GM12878 (cell line): ENCODE data around the gene CAMK2B. TPM values are rescaled to one million over a fixed set of nuclear protein-coding genes. Genes with fewer than 3 reads are reported as not detected.

Experiments
- ATAC-seq: fragments of 200-7000 bp; cut with Tn5 transposase; 3 replicates; pipeline ENCODE4 v1.9.1; 2020; ENCODE audit warnings: mild to moderate bottlenecking, moderate library complexity
- BruUV-seq: library from RNA; stranded (reverse); fragments of 400-500 nt; replicated peaks from 2 replicates; lab custom pipeline; 2021; lab: Mats Ljungman, UMichigan
- CTCF ChIA-PET: fragments of 300-600 bp; sonication (Branson Sonifier 250); formaldehyde crosslinking; extraction: SDS; loops from one replicate; lab custom pipeline; 2021; ENCODE audit warnings: inconsistent platforms; lab: Yijun Ruan, JAX
- POLR2A ChIA-PET: fragments of 350-600 bp; formaldehyde crosslinking; extraction: SDS; loops from one replicate; lab custom pipeline; 2021; ENCODE audit warnings: inconsistent platforms; lab: Charles Lee
- RAD21 ChIA-PET: fragments of 300-600 bp; sonication (Branson Sonifier 250); formaldehyde crosslinking; loops from one replicate; lab custom pipeline; 2023; ENCODE audit warnings: antibody characterized with exemption; ENCODE audit not compliant: unreplicated experiment; lab: Charles Lee
- SMC1A ChIA-PET: fragments of 300-600 bp; sonication (Branson Sonifier 250); formaldehyde crosslinking; loops from one replicate; lab custom pipeline; 2023; ENCODE audit not compliant: unreplicated experiment, uncharacterized antibody; lab: Charles Lee
- DNase-seq: peaks from one replicate; pipeline ENCODE4 v3.0.0-alpha.2; 2011; ENCODE audit warnings: low read depth, low spot score
- FAIRE-seq: peaks from 3 replicates; lab custom pipeline; 2011; peaks lifted over from hg19 to GRCh38; lab: Jason Lieb, UNC
- H2AFZ ChIP-seq: 2 replicates; pipeline ENCODE4 v1.6.0; 2011; ENCODE audit warnings: low read depth, low read length, control low read depth; ENCODE audit not compliant: control insufficient read depth
- H3K27ac ChIP-seq: 2 replicates; pipeline ENCODE4 v1.5.1; 2011; ENCODE audit warnings: control low read depth; ENCODE audit not compliant: control insufficient read depth, insufficient read depth
- H3K27me3 ChIP-seq, 2 experiments: replicated peaks in 1 of 2; 2 replicates each; pipeline versions ENCODE4 v1.6.0 to v1.6.1; 2011; ENCODE audit warnings: low read length in 1 of 2; ENCODE audit not compliant: control insufficient read depth in 2 of 2, insufficient read depth in 2 of 2
- H3K36me3 ChIP-seq, 2 experiments: 2 replicates each; pipeline ENCODE4 v1.5.1; 2011; ENCODE audit warnings: low read length in 1 of 2; ENCODE audit not compliant: control insufficient read depth in 2 of 2, insufficient read depth in 2 of 2
- H3K4me1 ChIP-seq: 2 replicates; pipeline ENCODE4 v1.6.1; 2011; ENCODE audit warnings: mild to moderate bottlenecking, low read length, moderate library complexity, mixed read lengths; ENCODE audit not compliant: control insufficient read depth, insufficient read depth
- H3K4me2 ChIP-seq: 2 replicates; pipeline ENCODE4 v1.6.0; 2011; ENCODE audit warnings: control low read depth; ENCODE audit not compliant: control insufficient read depth, insufficient read depth
- H3K4me3 ChIP-seq: fragments of 200-600 bp; sonication (generic); 2 replicates; pipeline ENCODE4 v1.5.1; 2016
- H3K79me2 ChIP-seq: 2 replicates; pipeline ENCODE4 v1.6.0; 2011; ENCODE audit warnings: low read length; ENCODE audit not compliant: control insufficient read depth, insufficient read depth
- H3K9ac ChIP-seq: 2 replicates; pipeline ENCODE4 v1.8.0; 2011; ENCODE audit warnings: low read length, control low read depth, mixed read lengths; ENCODE audit not compliant: control insufficient read depth, insufficient read depth
- H3K9me3 ChIP-seq: replicated peaks from 3 replicates; pipeline ENCODE4 v1.5.1; 2011; ENCODE audit warnings: mild to moderate bottlenecking, low read length; ENCODE audit not compliant: control insufficient read depth, insufficient read depth
- H4K20me1 ChIP-seq: 2 replicates; pipeline ENCODE4 v1.6.0; 2011; ENCODE audit not compliant: control insufficient read depth, insufficient read depth
- GATAD2B ChIP-seq: fragments of 450-650 bp; conservative IDR thresholded peaks from 2 replicates; pipeline ENCODE4 v1.6.1; 2017; ENCODE audit warnings: low read depth, mild to moderate bottlenecking, moderate library complexity
- POLR2A ChIP-seq: IDR thresholded peaks from 2 replicates; pipeline ENCODE4 v1.6.1; 2011; ENCODE audit warnings: low read depth, mild to moderate bottlenecking, low read length
- POLR2AphosphoS2 ChIP-seq: IDR thresholded peaks from 2 replicates; pipeline ENCODE4 v1.6.1; 2011; ENCODE audit warnings: low read depth, mild to moderate bottlenecking, low read length, improper control_type of control experiment, moderate library complexity
- SMARCA5 ChIP-seq: fragments of 450-650 bp; IDR thresholded peaks from 2 replicates; pipeline ENCODE4 v1.6.1; 2017; ENCODE audit warnings: mild to moderate bottlenecking
- SRF ChIP-seq, 2 experiments: IDR thresholded peaks; 2 replicates each; pipeline ENCODE4 v1.6.1; 2011; ENCODE audit warnings: low read depth in 2 of 2, low read length in 2 of 2, mild to moderate bottlenecking in 1 of 2, moderate library complexity in 1 of 2
- USF1 ChIP-seq: IDR thresholded peaks from 2 replicates; pipeline ENCODE4 v1.6.1; 2011; ENCODE audit warnings: borderline replicate concordance, low read depth, mild to moderate bottlenecking, moderate library complexity, mixed read lengths, low read length; ENCODE audit not compliant: insufficient read depth; ENCODE audit errors: extremely low read length
- WGBS: methylation state at CpG from one replicate; pipeline ENCODE4 v1.1.6; 2016; ENCODE audit warnings: low lambda C conversion rate; ENCODE audit not compliant: insufficient replicate concordance, insufficient coverage; ENCODE audit errors: missing lambda C conversion rate; 5-methylcytosine and 5-hydroxymethylcytosine counted together
- in situ Hi-C: fragments of 300-500 bp; cut with MboI; formaldehyde crosslinking; loops from 9 replicates; pipeline ENCODE4 v1.14.3; 2018; ENCODE audit warnings: mixed read lengths
- intact Hi-C: fragments of 100-400 bp; cut with micrococcal nuclease; formaldehyde crosslinking; loops from one replicate; pipeline ENCODE4 v1.14.2; 2022; ENCODE audit not compliant: unreplicated experiment
- polyA plus RNA-seq, 11 experiments: library from polyadenylated mRNA; depleted of rRNA in 4 of 11; unstranded in 6 of 11; stranded (reverse) in 5 of 11; fragments of >200 nt; fragmentation: Nextera tagmentation in 4 of 11; fragmentation: Illumina TruSeq in 1 of 11; extraction: Ambion mirVana in 4 of 11; extraction: Trizol in 1 of 11; gene quantifications; 1 replicate in 1 of 11; 2 replicates in 10 of 11; pipeline versions ENCODE4 v1.2.1 to v1.2.3, GENCODE V29; 2011 to 2016; ENCODE audit warnings: inconsistent platforms in 2 of 11, missing spikeins in 2 of 11, low read depth in 1 of 11
- total RNA-seq, 4 experiments: library from RNA; depleted of rRNA in 3 of 4; stranded (reverse); fragments of >200 nt in 3 of 4; fragmentation: Illumina TruSeq in 1 of 4; extraction: Trizol in 1 of 4; gene quantifications; 2 replicates each; pipeline versions ENCODE4 v1.2.1 to v1.2.3, GENCODE V29; 2013 to 2021

Gene CAMK2B
- total and polyA plus RNA-seq, 10 of the 15 experiments (the other 5 are each of a cell fraction or from before 2014, with no cell fraction given) = 0.06 to 0.23 (median 0.11) TPM; not detected in 5

- ChIA-PET SMC1A (no interaction called here), POLR2A (no interaction called here), CTCF (interaction anchor here (0.6 kb wide), 1 partner anchor 168 kb away, joined by 3 read pairs; no protein-coding TSS in a partner anchor), RAD21 (no interaction called here)
- WGBS = 80% methylated on average over 19 of the region's 19 CpGs
- H3K27me3 ChIP-seq = no peaks in the 10 kb centered on the region
- in situ Hi-C loops = no loop called here
- TF ChIP-seq SRF (IDR thresholded peaks at IDR 0.05; ENCODE audit: low read depth in 2 of 2, low read length in 2 of 2) (no peak), SMARCA5 (no peak), USF1 (no peak), GATAD2B (no peak), POLR2A (no peak), POLR2AphosphoS2 (no peak)
- ATAC-seq = no peak
- FAIRE-seq = no peak
- intact Hi-C loops = no loop called here
- H3K27ac ChIP-seq = no peak overlapping the region
- no peak overlapping the region for H2AFZ ChIP-seq
- no peak for DNase-seq
- no peaks in the 10 kb centered on the region for H3K79me2 ChIP-seq
- H3K9ac ChIP-seq = no peak overlapping the region
- H4K20me1 ChIP-seq = no peaks in the 10 kb centered on the region; the same call in 1 of the 2 replicates
- H3K9me3 ChIP-seq = no peaks in the 10 kb centered on the region
- H3K36me3 ChIP-seq = peaks cover 4 to 7% of the 10 kb centered on the region in 2 experiments
- H3K4me3 ChIP-seq = no peak overlapping the region
- peaks cover 7% of the 10 kb centered on the region for H3K4me1 ChIP-seq
- H3K4me2 ChIP-seq = no peak overlapping the region
- no TSS peak for BruUV-seq
Observed at GRCh38 chr7:44217223-44217714, 108.1 kb downstream of the CAMK2B start.
